Raji (cell line): Measurements from ENCODE around the gene TAS1R2.

Source experiments
- POLR2A ChIP-seq: IDR thresholded peaks from 2 replicates; pipeline ENCODE4 v1.6.1; 2011; ENCODE audit warnings: low read depth, low read length, control low read depth; ENCODE audit not compliant: insufficient read depth

Gene TAS1R2

GRCh38 chr1:18877282-18877681, 17.8 kb upstream of the TAS1R2 start:
- TF ChIP-seq POLR2A, result no peak

- no peak for TF ChIP-seq POLR2A
Measured at GRCh38 chr1:18876210-18876609, 16.8 kb upstream of the TAS1R2 start.

- no peak for TF ChIP-seq POLR2A
Measured at GRCh38 chr1:18875796-18876128, 16.3 kb upstream of the TAS1R2 start.

- no peak for TF ChIP-seq POLR2A
Measured at GRCh38 chr1:18875107-18875795, 15.8 kb upstream of the TAS1R2 start.

- no peak for TF ChIP-seq POLR2A
Measured at GRCh38 chr1:18874600-18874999, 15.1 kb upstream of the TAS1R2 start.

- no peak for TF ChIP-seq POLR2A
Measured at GRCh38 chr1:18874036-18874435, 14.6 kb upstream of the TAS1R2 start.

- no peak for TF ChIP-seq POLR2A
Measured at GRCh38 chr1:18872071-18872611, 12.7 kb upstream of the TAS1R2 start.

- TF ChIP-seq POLR2A, result no peak
Measured at GRCh38 chr1:18871401-18872070, 12.1 kb upstream of the TAS1R2 start.

- no peak for TF ChIP-seq POLR2A
Measured at GRCh38 chr1:18870957-18871356, 11.5 kb upstream of the TAS1R2 start.

GRCh38 chr1:18869847-18870594, 10.6 kb upstream of the TAS1R2 start:
- no peak for TF ChIP-seq POLR2A

- no peak for TF ChIP-seq POLR2A
Measured at GRCh38 chr1:18868801-18869424, 9.5 kb upstream of the TAS1R2 start.

- TF ChIP-seq POLR2A, result no peak
Measured at GRCh38 chr1:18868354-18868753, 8.9 kb upstream of the TAS1R2 start.

- no peak for TF ChIP-seq POLR2A
Measured at GRCh38 chr1:18866846-18867245, 7.4 kb upstream of the TAS1R2 start.

- no peak for TF ChIP-seq POLR2A
Measured at GRCh38 chr1:18866314-18866713, 6.9 kb upstream of the TAS1R2 start.

- TF ChIP-seq POLR2A, result no peak
Measured at GRCh38 chr1:18865176-18865575, 5.7 kb upstream of the TAS1R2 start.

GRCh38 chr1:18861590-18861989, 2.1 kb upstream of the TAS1R2 start:
- no peak for TF ChIP-seq POLR2A

GRCh38 chr1:18861082-18861481, 1.6 kb upstream of the TAS1R2 start:
- no peak for TF ChIP-seq POLR2A
